ENCODE data around the gene EBF3.

GRCh38 chr10:129945941-129946760 is 17.9 kb downstream of the EBF3 start:
- TF ChIP-seq POLR2AphosphoS5 (IDR thresholded peaks at IDR 0.05; ENCODE audit: low read depth, low read length), result no peak
- no peak for TF ChIP-seq REST (IDR thresholded peaks at IDR 0.05; ENCODE audit: insufficient read depth in 1 of 2, low read depth in 2 of 2, low read length in 2 of 2)
- no peak for TF ChIP-seq SIN3A (IDR thresholded peaks at IDR 0.05; ENCODE audit: borderline replicate concordance, insufficient read depth, low read length)

Data from PFSK-1 (cell line).